Hepatocyte (in vitro differentiated cells): ENCODE data around the gene FEZ2. TPM values are rescaled to one million over a fixed set of nuclear protein-coding genes. Genes with fewer than 3 reads are reported as not detected.

ENCODE experiments used
- DNase-seq: peaks from one replicate; pipeline ENCODE4 v3.0.0-alpha.2; 2016; ENCODE audit warnings: low spot score
- H2AFZ ChIP-seq: fragments of 200-600 bp; sonication (generic); 2 replicates; pipeline ENCODE4 v1.6.0; 2016; ENCODE audit warnings: antibody characterized with exemption, mild to moderate bottlenecking
- H3K27ac ChIP-seq: fragments of 200-600 bp; sonication (generic); 2 replicates; pipeline ENCODE4 v1.5.1; 2016; ENCODE audit warnings: mild to moderate bottlenecking
- H3K27me3 ChIP-seq: fragments of 200-600 bp; sonication (generic); 2 replicates; pipeline ENCODE4 v1.6.1; 2016
- H3K36me3 ChIP-seq: fragments of 200-600 bp; sonication (generic); replicated peaks from 2 replicates; pipeline ENCODE4 v1.5.1; 2016; ENCODE audit warnings: low read depth; ENCODE audit not compliant: insufficient read depth
- H3K4me1 ChIP-seq: fragments of 200-600 bp; sonication (generic); 2 replicates; pipeline ENCODE4 v1.5.1; 2016; ENCODE audit warnings: mild to moderate bottlenecking, moderate library complexity; ENCODE audit not compliant: insufficient read depth
- H3K4me2 ChIP-seq: fragments of 200-600 bp; sonication (generic); 2 replicates; pipeline ENCODE4 v1.6.0; 2016
- H3K4me3 ChIP-seq: fragments of 200-600 bp; sonication (generic); 2 replicates; pipeline ENCODE4 v1.5.1; 2016; ENCODE audit warnings: mild to moderate bottlenecking
- H3K79me2 ChIP-seq: fragments of 200-600 bp; sonication (generic); 2 replicates; pipeline ENCODE4 v1.6.0; 2017; ENCODE audit warnings: mild to moderate bottlenecking
- H3K9me2 ChIP-seq: fragments of 200-600 bp; sonication (generic); replicated peaks from 2 replicates; pipeline ENCODE4 v1.6.0; 2017; ENCODE audit warnings: mild to moderate bottlenecking; ENCODE audit not compliant: insufficient read depth
- H3K9me3 ChIP-seq: fragments of 200-600 bp; sonication (generic); 2 replicates; pipeline ENCODE4 v1.5.1; 2016; ENCODE audit warnings: low read depth, mild to moderate bottlenecking
- H4K20me1 ChIP-seq: fragments of 200-600 bp; sonication (generic); 2 replicates; pipeline ENCODE4 v1.6.0; 2016; ENCODE audit warnings: mild to moderate bottlenecking; ENCODE audit not compliant: insufficient read depth, poor library complexity, severe bottlenecking
- EZH2 ChIP-seq: fragments of 200-600 bp; sonication (generic); IDR thresholded peaks from 2 replicates; pipeline ENCODE4 v1.6.1; 2016; ENCODE audit warnings: antibody characterized with exemption, mild to moderate bottlenecking, borderline replicate concordance
- EZH2phosphoT487 ChIP-seq: fragments of 200-600 bp; sonication (generic); IDR thresholded peaks from one replicate; pipeline ENCODE4 v1.6.1; 2018; ENCODE audit warnings: antibody characterized with exemption, mild to moderate bottlenecking, low read depth, moderate library complexity; ENCODE audit not compliant: unreplicated experiment, severe bottlenecking
- WGBS: methylation state at CpG from one replicate; pipeline ENCODE4 v1.1.6; 2016; ENCODE audit warnings: low lambda C conversion rate; ENCODE audit errors: missing lambda C conversion rate; 5-methylcytosine and 5-hydroxymethylcytosine counted together
- polyA plus RNA-seq: library from polyadenylated mRNA; unstranded; fragments of >200 nt; fragmentation: Nextera tagmentation; extraction: Ambion mirVana; gene quantifications from 2 replicates; pipeline ENCODE4 v1.2.1, GENCODE V29; 2016
- total RNA-seq: library from RNA; depleted of rRNA; stranded (reverse); fragments of >200 nt; gene quantifications from 2 replicates; pipeline ENCODE4 v1.2.3, GENCODE V29; 2014
- TF ChIP-seq, protein P1 (sequence below): fragments of 200-600 bp; sonication (generic); IDR thresholded peaks from 2 replicates; pipeline ENCODE4 v1.5.1; 2016; ENCODE audit warnings: antibody characterized with exemption, mild to moderate bottlenecking; ENCODE audit not compliant: poor library complexity

Gene FEZ2
- total and polyA plus RNA-seq, 2 experiments from 2014 or later = 14.5 to 45.2 TPM

DNA sequence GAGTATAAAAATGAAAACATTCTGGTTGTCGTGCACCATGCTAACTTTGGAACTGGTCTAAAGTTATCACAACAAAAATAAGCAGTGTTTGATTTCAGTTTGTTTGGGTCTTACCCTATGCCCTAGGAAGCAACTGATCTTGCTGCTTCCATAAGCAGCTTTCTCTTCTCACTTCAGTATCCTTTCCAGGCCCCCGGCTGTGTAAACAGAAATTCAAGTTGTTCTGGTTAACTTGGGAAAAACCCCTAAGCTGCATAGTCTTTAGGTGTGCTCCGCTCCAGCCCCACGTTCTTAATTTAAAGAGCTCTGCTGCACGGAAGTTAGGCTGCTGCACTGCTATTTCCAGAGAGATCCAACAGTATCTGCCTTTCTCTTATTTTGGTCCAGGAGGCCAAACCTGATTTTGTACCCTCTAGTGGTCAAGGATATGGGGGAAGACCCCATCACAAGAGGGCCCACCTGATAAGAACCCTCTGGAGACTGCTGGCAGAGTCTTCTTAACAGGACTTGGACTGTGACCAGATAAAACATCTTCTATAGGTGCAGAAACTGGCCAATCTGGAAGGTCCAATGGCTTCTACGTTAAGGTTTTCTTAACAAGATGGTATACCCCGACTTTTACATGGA lies 69.1 kb downstream of the FEZ2 start:
- Histone ChIP-seq H3K36me3 (no peaks in the 10 kb centered on the region), H3K27ac (no peak overlapping the region), H4K20me1 (no peaks in the 10 kb centered on the region), H2AFZ (no peak overlapping the region), H3K9me2 (no peaks in the 10 kb centered on the region), H3K4me1 (no peaks in the 10 kb centered on the region), H3K79me2 (no peaks in the 10 kb centered on the region), H3K9me3 (no peaks in the 10 kb centered on the region), H3K4me3 (no peak overlapping the region), H3K27me3 (no peaks in the 10 kb centered on the region), H3K4me2 (no peak overlapping the region)
- 81% methylated on average over 7 of the region's 7 CpGs for WGBS
- DNase-seq = no peak
- no peak for TF ChIP-seq EZH2
- TF ChIP-seq, protein P1, sequence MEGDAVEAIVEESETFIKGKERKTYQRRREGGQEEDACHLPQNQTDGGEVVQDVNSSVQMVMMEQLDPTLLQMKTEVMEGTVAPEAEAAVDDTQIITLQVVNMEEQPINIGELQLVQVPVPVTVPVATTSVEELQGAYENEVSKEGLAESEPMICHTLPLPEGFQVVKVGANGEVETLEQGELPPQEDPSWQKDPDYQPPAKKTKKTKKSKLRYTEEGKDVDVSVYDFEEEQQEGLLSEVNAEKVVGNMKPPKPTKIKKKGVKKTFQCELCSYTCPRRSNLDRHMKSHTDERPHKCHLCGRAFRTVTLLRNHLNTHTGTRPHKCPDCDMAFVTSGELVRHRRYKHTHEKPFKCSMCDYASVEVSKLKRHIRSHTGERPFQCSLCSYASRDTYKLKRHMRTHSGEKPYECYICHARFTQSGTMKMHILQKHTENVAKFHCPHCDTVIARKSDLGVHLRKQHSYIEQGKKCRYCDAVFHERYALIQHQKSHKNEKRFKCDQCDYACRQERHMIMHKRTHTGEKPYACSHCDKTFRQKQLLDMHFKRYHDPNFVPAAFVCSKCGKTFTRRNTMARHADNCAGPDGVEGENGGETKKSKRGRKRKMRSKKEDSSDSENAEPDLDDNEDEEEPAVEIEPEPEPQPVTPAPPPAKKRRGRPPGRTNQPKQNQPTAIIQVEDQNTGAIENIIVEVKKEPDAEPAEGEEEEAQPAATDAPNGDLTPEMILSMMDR = no peak
- no peak for TF ChIP-seq EZH2phosphoT487

DNA sequence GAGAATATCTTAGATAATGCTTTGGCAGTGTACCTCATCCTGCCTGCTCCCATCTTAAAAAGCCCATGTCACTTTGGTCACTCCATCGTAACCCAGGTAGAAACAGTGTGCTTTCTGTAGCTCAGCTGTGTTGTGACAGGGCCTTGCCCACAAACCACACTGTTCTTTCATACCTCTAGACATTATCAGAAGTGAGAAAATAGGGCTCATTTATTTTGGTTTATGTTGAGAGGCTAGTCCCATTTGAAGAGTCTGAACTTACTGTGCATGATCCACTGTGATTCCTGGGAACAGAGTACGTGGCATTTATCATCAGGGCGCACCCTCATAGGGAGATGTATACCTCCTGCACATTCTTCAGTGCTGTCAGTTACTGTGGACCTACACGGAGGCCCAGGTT lies 69.7 kb downstream of the FEZ2 start:
- no peak overlapping the region for H3K4me3 ChIP-seq
- H3K79me2 ChIP-seq = no peaks in the 10 kb centered on the region
- no peaks in the 10 kb centered on the region for H3K4me1 ChIP-seq
- WGBS = 85% methylated on average over 4 of the region's 4 CpGs
- no peaks in the 10 kb centered on the region for H4K20me1 ChIP-seq
- DNase-seq = no peak
- no peaks in the 10 kb centered on the region for H3K36me3 ChIP-seq
- no peak overlapping the region for H2AFZ ChIP-seq
- TF ChIP-seq, protein P1 = no peak
- TF ChIP-seq EZH2 = no peak
- no peak for TF ChIP-seq EZH2phosphoT487
- no peaks in the 10 kb centered on the region for H3K27me3 ChIP-seq
- no peak overlapping the region for H3K4me2 ChIP-seq
- no peak overlapping the region for H3K27ac ChIP-seq
- no peaks in the 10 kb centered on the region for H3K9me2 ChIP-seq
- H3K9me3 ChIP-seq = no peaks in the 10 kb centered on the region

DNA sequence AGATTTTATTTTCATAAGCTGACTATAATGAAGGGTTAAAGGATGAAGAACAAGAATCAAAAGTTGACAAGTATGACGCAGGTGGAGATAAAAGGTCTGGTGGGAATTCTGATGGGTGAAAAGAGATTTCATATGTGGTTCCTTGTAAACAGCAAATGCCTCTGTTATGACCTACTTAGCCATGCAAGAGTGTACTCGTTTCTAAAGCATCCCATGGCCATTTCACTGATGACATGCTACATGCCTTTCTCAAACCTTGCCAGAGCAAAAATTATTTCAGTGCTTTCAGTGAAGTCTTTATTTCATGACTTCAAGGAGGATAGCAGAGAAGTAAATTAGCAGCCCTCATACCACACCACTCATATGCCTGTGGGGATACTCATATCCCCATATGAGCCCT lies 71.7 kb downstream of the FEZ2 start:
- Histone ChIP-seq H3K36me3 (no peaks in the 10 kb centered on the region), H2AFZ (no peak overlapping the region), H3K4me1 (no peaks in the 10 kb centered on the region), H4K20me1 (no peaks in the 10 kb centered on the region), H3K4me2 (no peak overlapping the region), H3K9me2 (no peaks in the 10 kb centered on the region), H3K79me2 (no peaks in the 10 kb centered on the region), H3K4me3 (no peak overlapping the region), H3K27ac (no peak overlapping the region), H3K9me3 (no peaks in the 10 kb centered on the region), H3K27me3 (no peaks in the 10 kb centered on the region)
- 90% methylated on average over 2 of the region's 2 CpGs for WGBS
- no peak for DNase-seq
- TF ChIP-seq EZH2 (no peak), EZH2phosphoT487 (no peak)
- TF ChIP-seq, protein P1 = no peak

DNA sequence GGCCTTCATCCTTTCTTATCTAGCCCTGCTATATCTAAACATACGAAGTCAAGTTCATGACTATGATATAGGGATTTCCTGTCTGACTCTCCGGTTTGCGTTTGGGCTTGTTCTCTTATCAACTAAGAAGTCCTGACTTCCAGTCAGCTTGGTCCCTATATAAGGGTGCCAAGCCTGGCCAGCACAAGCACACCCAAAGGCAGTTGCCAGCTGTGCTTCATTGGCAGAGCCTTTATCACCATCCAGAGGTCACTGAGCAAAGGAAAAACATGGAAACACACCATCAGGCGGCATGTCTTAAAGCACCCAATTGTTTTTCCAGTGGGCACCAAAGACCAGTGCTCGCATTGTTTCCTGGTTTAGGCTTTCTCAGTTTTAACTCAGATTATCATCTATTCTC lies 72.7 kb downstream of the FEZ2 start:
- Histone ChIP-seq H4K20me1 (no peaks in the 10 kb centered on the region), H3K36me3 (no peaks in the 10 kb centered on the region), H3K27ac (no peak overlapping the region), H3K4me3 (no peak overlapping the region), H2AFZ (no peak overlapping the region), H3K4me1 (no peaks in the 10 kb centered on the region), H3K4me2 (no peak overlapping the region), H3K27me3 (no peaks in the 10 kb centered on the region), H3K9me2 (no peaks in the 10 kb centered on the region), H3K79me2 (no peaks in the 10 kb centered on the region), H3K9me3 (no peaks in the 10 kb centered on the region)
- DNase-seq = no peak
- no peak for TF ChIP-seq EZH2phosphoT487
- TF ChIP-seq, protein P1 = no peak
- no peak for TF ChIP-seq EZH2
- WGBS = 78% methylated on average over 5 of the region's 5 CpGs
